ENCODE results near the gene PDZRN4. TPM values are rescaled to one million over a fixed set of nuclear protein-coding genes. Genes with fewer than 3 reads are reported as not detected.

The PDZRN4 gene
- total and polyA plus RNA-seq, 2 donors (not counting 3 experiments of a cell fraction or from before 2014, with no cell fraction given), result not detected

DNA sequence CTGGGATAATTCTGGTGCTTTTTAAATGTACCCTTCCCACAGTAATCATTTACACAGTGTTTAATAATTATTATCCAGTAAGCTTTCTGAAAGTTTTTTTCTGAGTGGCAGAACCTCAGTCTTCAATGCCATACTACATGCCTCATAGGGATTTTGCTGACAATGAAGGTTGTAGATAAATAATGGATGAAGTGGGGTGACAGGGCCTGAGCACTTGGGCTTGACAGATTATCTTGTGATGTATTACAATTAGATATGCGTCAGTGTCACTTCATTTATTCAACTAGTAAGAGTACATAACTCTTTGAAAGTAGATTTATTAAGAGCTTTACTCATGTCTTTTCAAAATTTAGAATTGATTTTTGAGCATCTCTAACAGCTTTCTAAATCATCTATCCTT is 176.1 kb downstream of the PDZRN4 start:
- Histone ChIP-seq H3K36me3 (ENCODE audit: control insufficient read depth in 2 of 2, extremely low read depth in 1 of 2, insufficient read depth in 2 of 2, low read length in 2 of 2) (no peaks in the 10 kb centered on the region), H2AFZ (ENCODE audit: low read depth, low read length) (no peak overlapping the region), H4K20me1 (replicated peaks; ENCODE audit: control insufficient read depth, extremely low read depth, insufficient read depth, low read length) (no peaks in the 10 kb centered on the region), H3K27ac (ENCODE audit: insufficient read depth, low read depth, low read length) (no peak overlapping the region), H3K9me1 (replicated peaks; ENCODE audit: control insufficient read depth, extremely low read depth, insufficient read depth, low read length) (no peaks in the 10 kb centered on the region), H3K9ac (replicated peaks; ENCODE audit: extremely low read depth, insufficient read depth, low read length) (no peak overlapping the region), H3K4me3 (replicated peaks in 1 of 3; ENCODE audit: insufficient read depth in 1 of 3, low read depth in 1 of 3, low read length in 3 of 3) (no peak overlapping the region), H3K79me2 (ENCODE audit: control insufficient read depth, insufficient read depth, low read length) (no peaks in the 10 kb centered on the region), H3K27me3 (ENCODE audit: control insufficient read depth in 2 of 2, insufficient read depth in 2 of 2, low read length in 2 of 2) (no peaks in the 10 kb centered on the region), H3K9me3 (replicated peaks; ENCODE audit: control insufficient read depth, insufficient read depth, low read length) (no peaks in the 10 kb centered on the region), H3K4me1 (ENCODE audit: control insufficient read depth, extremely low read depth, insufficient read depth, low read length) (no peaks in the 10 kb centered on the region), H3K4me2 (ENCODE audit: insufficient read depth, low read length) (no peak overlapping the region)
- intact Hi-C loops (cut with micrococcal nuclease), result loop anchor here (10.0 kb wide), 1 partner anchor 661 kb away; no protein-coding TSS in a partner anchor
- ChIA-PET POLR2A (no interaction called here), CTCF (interaction anchor here (1.8 kb wide), 1 partner anchor 33 kb away, joined by 4 read pairs; no protein-coding TSS in a partner anchor)
- dilution Hi-C loops (cut with MboI; ENCODE audit: extremely low pct_ligation_motif_present, low sequenced_read_pairs), result no loop called here
- TF ChIP-seq FOS (IDR thresholded peaks at IDR 0.05; ENCODE audit: borderline replicate concordance, insufficient read depth, low read length) (no peak), GATA2 (IDR thresholded peaks at IDR 0.05; ENCODE audit: insufficient read depth, insufficient read length, low read depth, low read length) (no peak), POLR2A (IDR thresholded peaks at IDR 0.05; ENCODE audit: low read depth, low read length) (no peak), EZH2 (IDR thresholded peaks at IDR 0.05; ENCODE audit: borderline replicate concordance, low read depth, low read length, severe bottlenecking) (no peak), MYC (IDR thresholded peaks at IDR 0.05; ENCODE audit: low read depth, low read length) (no peak), JUN (IDR thresholded peaks at IDR 0.05; ENCODE audit: borderline replicate concordance, insufficient read depth, insufficient read length, low read depth) (no peak), POLR2AphosphoS5 (IDR thresholded peaks at IDR 0.05; ENCODE audit: insufficient read depth, low read depth, low read length) (no peak)
- TF ChIP-seq, protein P1, sequence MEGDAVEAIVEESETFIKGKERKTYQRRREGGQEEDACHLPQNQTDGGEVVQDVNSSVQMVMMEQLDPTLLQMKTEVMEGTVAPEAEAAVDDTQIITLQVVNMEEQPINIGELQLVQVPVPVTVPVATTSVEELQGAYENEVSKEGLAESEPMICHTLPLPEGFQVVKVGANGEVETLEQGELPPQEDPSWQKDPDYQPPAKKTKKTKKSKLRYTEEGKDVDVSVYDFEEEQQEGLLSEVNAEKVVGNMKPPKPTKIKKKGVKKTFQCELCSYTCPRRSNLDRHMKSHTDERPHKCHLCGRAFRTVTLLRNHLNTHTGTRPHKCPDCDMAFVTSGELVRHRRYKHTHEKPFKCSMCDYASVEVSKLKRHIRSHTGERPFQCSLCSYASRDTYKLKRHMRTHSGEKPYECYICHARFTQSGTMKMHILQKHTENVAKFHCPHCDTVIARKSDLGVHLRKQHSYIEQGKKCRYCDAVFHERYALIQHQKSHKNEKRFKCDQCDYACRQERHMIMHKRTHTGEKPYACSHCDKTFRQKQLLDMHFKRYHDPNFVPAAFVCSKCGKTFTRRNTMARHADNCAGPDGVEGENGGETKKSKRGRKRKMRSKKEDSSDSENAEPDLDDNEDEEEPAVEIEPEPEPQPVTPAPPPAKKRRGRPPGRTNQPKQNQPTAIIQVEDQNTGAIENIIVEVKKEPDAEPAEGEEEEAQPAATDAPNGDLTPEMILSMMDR (IDR thresholded peaks at IDR 0.05; ENCODE audit: extremely low read depth in 1 of 2, insufficient read depth in 1 of 2, low read depth in 1 of 2, low read length in 2 of 2), result no peak
- TF ChIP-seq, protein P2, sequence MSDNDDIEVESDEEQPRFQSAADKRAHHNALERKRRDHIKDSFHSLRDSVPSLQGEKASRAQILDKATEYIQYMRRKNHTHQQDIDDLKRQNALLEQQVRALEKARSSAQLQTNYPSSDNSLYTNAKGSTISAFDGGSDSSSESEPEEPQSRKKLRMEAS (IDR thresholded peaks at IDR 0.05; ENCODE audit: insufficient read depth, insufficient read length), result no peak
- no peak for FAIRE-seq
- no peak for DNase-seq (ENCODE audit: low read depth, low spot score)
- no TSS peak for BruUV-seq (replicated peaks)
